CD4-positive, alpha-beta T cell treated with Interleukin-6 for 4 hours (primary cell): ENCODE data around the gene LUC7L3.
"Not testable (repeated sequence)": the region's sequence is repeated elsewhere in the genome, so short reads cannot be mapped to it uniquely, and the experiment has no call there.

ENCODE experiments used
- DNase-seq: peaks from one replicate; pipeline ENCODE4 v3.0.0-alpha.2; 2020; ENCODE audit warnings: mixed read lengths

LUC7L3 gene

GRCh38 chr17:50686494-50687199 is 32.8 kb upstream of the LUC7L3 start:
- DNase-seq: no peak

- DNase-seq: no peak
Observed at GRCh38 chr17:50687200-50688066, 32.0 kb upstream of the LUC7L3 start.

DNA sequence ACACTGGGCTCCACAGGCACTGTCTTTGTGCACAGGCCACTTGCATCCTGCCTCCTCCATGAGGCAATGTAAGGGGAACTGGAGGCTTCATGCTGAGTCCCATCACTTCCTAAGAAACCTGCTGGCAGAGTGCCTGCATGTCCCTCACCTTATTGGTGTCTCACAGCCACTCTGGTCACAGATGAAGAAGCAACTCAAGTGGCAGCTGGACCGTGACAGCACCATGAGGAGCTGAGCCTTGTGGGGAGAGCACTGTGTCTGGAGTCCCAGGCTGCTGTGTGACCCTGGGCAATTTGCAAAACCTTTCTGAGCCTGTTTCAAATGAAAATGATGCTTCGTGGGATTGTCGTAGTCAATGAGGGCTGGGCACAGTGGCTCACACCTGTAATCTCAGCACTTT is 31.2 kb upstream of the LUC7L3 start:
- DNase-seq: no peak

DNA sequence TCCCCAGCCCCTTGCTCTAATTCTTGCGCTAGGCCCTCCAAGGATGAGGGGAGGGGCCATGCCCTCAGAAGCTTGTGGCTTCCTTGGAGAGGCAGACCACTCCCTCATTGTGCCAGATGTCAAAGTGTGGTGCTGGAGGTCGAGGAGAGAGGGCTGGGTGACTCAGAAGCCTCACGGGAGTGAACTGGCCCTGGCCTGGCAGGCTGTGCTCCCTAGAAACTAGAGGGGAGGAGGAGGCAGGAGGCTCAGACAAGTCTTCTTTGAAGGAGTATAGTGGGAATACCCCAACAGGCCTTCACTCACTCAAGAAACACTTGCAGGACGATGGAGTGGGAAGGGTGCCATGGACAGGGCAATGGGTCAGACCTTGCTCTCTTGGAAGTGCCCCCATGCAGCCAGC is 30.2 kb upstream of the LUC7L3 start:
- DNase-seq: no peak

- DNase-seq: no peak
Observed at GRCh38 chr17:50689956-50690886, 29.2 kb upstream of the LUC7L3 start.

DNA sequence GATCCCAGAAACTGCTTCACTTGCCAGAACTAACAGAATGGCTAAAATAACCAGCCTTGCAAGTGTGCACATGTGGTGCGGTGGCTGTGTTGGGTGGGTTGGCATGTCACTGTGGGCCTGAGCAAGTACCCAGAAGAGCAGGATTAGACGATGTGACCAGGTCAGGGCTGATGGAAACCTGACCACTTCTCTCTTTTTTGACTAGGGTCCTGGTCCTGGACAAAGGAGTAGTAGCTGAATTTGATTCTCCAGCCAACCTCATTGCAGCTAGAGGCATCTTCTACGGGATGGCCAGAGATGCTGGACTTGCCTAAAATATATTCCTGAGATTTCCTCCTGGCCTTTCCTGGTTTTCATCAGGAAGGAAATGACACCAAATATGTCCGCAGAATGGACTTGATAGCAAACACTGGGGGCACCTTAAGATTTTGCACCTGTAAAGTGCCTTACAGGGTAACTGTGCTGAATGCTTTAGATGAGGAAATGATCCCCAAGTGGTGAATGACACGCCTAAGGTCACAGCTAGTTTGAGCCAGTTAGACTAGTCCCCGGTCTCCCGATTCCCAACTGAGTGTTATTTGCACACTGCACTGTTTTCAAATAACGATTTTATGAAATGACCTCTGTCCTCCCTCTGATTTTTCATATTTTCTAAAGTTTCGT is 28.4 kb upstream of the LUC7L3 start:
- DNase-seq: no peak

GRCh38 chr17:50691550-50692447 is 27.6 kb upstream of the LUC7L3 start:
- no peak for DNase-seq

DNA sequence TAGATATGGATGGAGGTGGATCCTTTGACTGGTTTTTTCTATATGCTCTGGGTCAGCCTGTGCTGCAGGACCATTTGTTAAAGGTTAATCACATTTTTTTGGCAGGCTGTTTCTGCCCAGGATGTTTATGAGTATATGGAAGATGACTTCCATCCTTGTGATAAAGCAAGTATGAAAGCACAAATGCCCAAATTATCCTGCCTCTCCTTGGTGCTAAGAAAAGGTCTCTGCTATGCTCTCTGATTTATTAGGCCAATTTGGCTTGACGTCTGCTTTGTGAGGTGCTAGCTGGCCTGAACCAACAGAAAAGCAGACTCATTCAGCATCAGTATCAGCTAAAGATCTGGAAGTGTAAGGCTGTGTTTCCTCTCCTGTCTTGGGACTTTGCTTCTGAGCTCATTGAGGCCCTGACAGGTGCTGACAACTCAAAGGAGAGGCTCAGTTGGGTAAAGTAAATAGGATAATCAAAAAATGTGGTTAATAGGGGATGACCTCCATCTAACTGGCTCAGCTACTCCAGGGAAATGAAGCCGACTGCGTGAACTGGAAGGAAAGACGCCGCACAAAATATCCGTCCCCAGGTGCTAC is 26.9 kb upstream of the LUC7L3 start:
- no peak for DNase-seq

DNA sequence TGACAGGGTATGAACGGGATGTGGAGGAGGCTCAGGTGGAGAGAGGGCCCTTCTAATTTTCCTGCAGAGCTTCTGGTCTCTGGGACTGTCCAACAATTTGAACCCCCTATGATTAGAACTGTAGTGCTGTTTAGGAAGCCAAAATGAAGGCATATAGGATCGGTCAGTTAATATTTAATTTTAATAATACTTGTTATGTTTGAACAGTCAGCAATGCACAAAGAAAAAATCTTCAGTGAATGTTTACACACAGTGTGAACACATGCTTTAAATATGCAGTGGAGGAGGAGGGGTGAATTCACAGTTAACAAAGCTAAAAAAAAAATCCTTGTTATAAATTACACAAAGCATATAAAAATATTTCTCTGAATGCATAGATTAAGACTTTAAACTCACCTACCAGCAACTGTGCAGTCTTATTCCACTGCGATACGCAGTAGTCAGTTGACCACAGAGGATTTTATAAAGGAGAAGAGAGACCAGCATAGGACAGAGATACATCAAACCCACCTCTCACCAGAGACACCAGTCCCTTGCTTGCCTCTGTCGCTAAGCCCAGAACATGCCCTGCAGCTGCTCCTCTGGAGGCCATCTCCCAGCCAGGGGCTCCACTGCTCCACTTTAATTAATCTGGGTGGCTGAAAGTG is 26.2 kb upstream of the LUC7L3 start:
- DNase-seq: no peak

DNA sequence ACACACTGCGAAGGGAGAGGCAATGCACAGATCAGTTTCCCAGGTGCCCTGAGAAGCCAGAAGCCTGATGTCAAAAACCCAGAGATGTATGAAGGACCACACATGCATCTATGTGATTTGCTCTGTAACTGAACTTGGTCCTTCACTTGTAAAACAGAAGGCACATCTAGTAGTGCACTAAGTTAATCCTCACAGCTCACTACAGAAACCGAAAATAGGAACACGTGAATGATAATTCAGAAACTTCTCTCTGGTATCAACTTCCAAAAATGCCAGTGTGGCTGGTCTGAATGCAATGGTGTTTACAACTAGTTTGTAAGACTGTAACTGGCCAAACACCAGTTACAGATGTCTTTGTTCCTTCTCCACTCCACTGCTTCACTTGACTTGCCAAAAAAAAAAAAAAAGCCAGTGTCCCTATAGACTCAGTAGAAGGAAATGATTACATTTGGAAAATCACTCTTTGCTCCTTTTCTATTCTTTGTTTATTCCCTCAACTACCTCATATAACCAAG is 23.0 kb upstream of the LUC7L3 start:
- DNase-seq: no peak

DNA sequence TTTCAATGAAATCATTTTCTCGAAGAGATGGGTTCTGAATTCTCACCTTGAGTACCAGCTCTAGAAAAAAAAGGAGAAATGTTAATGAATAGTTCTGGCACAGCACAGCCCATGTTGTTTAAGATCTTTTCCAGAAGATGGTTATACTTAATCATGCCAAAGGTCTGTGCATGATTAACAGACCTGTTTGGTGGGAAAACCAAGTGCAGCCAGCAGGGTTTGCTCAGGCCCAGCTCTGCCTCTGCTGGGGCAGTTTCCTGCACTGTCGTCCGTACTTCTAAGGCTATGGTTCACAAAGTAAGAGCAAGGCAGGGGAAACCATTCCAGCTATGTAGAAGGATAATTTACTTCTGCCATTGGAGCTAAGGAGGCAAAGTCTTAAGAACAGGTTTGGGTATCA is 22.3 kb upstream of the LUC7L3 start:
- DNase-seq: no peak

DNA sequence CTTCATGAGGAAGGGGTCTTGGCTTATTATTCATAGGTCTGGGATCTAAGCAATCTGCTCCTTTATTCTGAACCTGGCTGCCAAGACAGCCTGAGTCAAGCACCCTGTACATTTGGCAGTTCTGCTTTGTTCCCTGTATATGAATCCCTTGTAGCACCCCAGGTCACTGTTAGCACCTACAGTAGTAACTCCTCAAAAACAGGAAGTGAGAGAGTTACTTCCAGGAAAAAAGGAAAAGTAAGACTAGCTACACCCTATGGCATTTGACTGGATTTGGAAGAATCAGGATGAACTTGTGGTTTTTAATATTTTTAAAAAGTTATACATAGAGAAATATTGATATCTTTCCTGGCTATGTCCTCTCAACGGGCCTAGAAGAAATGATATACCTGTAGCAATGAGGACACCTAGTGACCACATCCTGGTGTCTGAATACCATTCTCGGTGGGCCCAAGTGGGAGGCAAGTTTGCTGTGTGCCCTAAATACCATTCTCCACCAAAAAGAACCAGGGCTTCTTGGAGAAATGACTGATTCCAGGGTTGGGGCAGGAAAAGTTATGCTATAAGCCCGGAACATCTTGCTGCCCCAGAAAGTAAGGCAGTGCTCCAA is 21.6 kb upstream of the LUC7L3 start:
- no peak for DNase-seq

- DNase-seq: no peak
Observed at GRCh38 chr17:50699410-50699809, 20.0 kb upstream of the LUC7L3 start.

GRCh38 chr17:50703162-50703561 is 16.2 kb upstream of the LUC7L3 start:
- DNase-seq: no peak

GRCh38 chr17:50707289-50708049 is 11.9 kb upstream of the LUC7L3 start, which contains the start of gene ANKRD40:
Gene ANKRD40 (minus strand): TSS chr17:50707914. CDS start chr17:50707654, 260 bp downstream.
- DNase-seq: peak; percentile 89

DNA sequence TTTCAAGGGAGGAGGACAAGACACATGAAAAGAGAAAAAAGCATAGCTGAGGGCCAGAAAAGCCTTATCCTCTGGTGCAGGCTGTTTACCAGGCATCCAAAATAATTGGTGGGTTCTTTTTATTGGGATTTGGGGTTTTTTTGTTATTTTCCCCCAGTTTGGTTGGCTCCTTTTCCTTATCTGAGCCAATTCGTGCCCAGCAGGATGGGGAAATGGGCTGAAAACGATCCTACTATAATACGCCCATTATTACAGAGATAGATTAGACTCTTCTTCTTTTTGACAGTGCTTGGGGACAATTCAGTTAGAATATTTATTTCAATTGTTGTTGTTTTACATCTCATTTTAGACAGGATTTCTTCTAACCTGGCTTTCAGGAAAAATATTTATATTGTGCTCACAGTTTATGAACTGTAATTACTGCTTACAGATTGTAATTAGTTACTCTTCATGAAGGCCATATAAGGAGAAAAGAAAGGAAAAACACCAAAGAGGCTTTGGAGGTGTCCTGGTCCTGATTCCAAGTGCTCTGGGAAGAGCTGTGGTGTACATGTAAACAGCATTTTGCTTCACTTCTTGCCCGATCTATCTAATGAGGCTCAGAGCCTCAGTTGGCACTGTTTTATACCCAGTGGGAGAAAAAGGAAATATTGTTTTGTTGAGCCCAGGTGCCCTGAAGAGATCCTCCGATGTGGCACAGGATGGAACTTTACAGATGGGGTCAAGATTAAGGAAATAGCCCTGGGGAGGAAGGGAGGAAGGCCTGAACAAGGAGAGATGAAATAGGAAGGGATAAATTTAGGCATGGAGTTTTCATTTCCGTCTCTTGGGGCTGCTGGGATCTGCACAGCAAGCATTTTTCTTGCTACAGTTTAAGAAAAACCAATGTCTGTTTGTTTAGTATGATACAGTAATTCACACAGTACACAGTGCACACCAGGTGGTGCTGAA is 11.1 kb upstream of the LUC7L3 start:
- no peak for DNase-seq

DNA sequence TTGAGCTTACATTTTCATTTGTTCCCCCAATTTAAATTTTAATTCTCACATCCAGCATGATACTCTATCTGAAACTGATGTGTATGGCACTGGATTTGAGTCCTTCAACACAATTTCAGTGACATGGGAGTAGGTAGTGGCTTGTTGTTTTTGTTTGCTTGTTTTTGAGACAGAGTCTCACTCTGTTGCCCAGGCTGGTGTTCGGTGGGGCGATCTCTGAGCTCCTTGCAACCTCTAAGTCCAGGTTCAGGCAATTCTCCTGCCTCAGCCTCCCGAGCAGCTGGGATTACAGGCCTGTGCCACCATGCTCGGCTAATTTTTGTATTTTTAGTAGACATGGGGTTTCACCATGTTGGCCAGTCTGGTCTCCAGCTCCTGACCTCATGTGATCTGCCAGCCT is 10.3 kb upstream of the LUC7L3 start:
- DNase-seq: not testable (repeated sequence)

GRCh38 chr17:50710025-50710424 is 9.4 kb upstream of the LUC7L3 start:
- DNase-seq: no peak
